ENCODE results near the gene COPS3.

The COPS3 gene

DNA sequence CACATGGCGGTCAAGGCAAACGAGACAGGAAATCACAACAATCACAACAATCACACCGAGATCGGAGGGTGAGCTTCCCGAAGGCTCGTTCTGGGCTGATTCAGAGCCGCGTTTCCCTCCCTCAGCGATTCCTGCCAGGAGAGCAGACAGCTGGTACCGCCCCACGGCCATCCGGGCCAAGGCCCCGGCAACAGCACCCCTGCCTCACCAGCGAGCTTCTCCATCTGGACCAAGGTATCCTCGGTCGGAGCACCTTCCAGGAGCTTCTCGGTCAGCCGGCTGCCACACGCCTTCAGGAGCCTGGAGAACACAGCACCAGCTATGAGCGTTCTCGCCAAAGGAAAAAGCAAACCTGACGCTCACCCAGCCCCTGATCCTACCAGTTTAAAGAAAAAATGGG is 59.7 kb downstream of the COPS3 start:
- in situ Hi-C loops (cut with MboI; ENCODE audit: low sequenced_read_pairs) = no loop called here

DNA sequence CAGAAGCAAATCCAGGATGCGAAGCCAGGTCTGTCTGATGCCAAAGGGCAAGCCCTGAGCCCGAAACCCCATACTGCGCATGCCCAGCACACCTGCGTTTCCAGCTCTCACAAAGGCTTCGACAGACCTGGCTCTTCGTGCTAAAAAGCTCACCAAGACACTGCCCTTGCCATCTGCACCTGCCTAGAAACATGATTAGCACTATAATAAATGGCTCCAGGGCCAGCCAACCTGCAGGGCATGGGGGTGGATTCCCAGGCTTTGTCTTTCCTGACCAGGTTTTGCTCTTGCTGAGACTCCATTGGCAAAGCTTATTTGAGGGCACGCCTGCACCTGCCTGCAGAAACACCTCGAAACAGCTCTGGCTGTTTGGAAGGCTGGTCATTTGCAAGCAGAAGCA is 60.5 kb downstream of the COPS3 start:
- in situ Hi-C loops (cut with MboI; ENCODE audit: low sequenced_read_pairs) = no loop called here

DNA sequence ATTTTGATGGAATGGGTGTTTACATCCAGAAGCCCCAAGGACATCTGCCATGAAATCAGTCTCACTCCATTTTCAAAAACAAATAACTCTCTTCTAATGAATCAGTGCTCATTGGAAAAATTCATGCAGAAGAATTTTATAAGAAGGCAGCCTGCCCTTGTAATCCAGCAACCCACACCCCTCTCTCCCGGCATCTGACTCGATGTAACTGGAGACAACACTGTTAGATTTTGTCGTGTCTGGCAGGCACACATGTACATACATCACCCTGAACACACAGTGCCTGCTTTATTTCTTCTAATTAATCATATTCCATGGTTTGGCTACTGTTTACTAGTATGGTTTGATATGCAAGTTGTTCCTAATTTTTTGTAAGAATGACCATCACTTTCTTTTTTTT is 63.1 kb downstream of the COPS3 start:
- in situ Hi-C loops (cut with MboI; ENCODE audit: low sequenced_read_pairs) = no loop called here

- in situ Hi-C loops (cut with MboI; ENCODE audit: low sequenced_read_pairs) = no loop called here
These were observed 64.3 kb downstream of the COPS3 start for GRCh38 chr17:17216776-17217175.

DNA sequence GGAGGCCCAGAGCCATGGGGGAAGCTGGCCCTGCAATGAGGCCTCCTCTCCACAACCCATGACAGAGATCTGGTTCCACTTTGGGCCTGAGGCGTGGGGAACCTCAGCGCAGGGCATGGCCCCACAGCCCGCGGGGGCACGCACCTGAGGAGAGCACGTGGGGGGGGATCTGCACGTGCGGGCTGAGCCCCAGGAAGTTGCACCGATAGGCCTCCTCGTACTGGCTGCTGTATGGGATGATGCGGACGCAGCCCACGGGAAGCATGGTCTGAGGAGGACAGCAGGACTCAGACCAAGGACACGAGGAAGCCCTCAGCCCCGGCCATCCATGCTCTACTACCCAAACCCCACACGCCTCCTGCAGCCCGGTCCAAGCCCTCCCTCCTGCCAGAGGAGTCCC is 64.8 kb downstream of the COPS3 start:
- in situ Hi-C loops (cut with MboI; ENCODE audit: low sequenced_read_pairs) = no loop called here

- in situ Hi-C loops (cut with MboI; ENCODE audit: low sequenced_read_pairs) = no loop called here
These were observed 65.5 kb downstream of the COPS3 start for GRCh38 chr17:17215575-17215974.

GRCh38 chr17:17214646-17215436 is 66.2 kb downstream of the COPS3 start:
- in situ Hi-C loops (cut with MboI; ENCODE audit: low sequenced_read_pairs) = no loop called here

DNA sequence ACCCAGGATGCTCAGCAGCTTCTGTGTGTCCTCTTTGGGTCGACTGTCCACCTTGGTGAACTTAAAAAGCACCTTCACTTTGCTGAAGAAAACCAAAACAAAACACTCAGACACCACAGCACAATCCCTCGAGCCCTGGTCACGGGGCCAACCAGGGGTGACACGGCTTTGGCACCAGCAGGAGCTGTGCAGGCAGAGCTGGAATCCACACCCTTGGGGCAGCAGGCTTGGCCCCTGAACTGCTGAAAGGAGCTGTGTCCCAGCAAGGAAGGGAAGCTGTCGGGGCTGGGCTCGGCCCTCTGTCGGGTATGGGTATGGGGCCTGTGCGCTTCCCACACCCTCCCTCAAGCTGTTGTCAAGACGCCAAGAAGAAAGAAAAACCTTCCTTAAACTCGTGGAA is 67.3 kb downstream of the COPS3 start:
- in situ Hi-C loops (cut with MboI; ENCODE audit: low sequenced_read_pairs) = no loop called here

DNA sequence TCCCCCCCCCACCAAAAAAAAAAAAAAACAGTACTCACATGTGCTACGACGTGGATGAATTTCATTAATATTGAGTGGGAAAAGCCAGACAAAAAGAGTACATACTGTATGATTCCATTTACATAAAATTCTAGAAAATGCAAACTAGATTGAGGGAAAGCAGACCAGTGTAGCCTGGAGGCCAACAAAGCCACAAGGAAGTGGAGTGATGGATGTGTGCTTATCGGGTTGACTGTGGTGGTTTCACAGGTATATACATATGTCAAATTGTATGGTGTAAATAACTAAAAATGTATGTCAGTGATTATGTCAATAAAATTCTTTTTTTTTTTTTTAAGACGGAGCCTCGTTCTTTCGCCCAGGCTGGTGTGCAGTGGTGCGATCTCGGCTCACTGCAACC is 73.0 kb downstream of the COPS3 start:
- in situ Hi-C loops (cut with MboI; ENCODE audit: low sequenced_read_pairs) = no loop called here

GRCh38 chr17:17206913-17207335 is 74.1 kb downstream of the COPS3 start:
- in situ Hi-C loops (cut with MboI; ENCODE audit: low sequenced_read_pairs) = no loop called here

DNA sequence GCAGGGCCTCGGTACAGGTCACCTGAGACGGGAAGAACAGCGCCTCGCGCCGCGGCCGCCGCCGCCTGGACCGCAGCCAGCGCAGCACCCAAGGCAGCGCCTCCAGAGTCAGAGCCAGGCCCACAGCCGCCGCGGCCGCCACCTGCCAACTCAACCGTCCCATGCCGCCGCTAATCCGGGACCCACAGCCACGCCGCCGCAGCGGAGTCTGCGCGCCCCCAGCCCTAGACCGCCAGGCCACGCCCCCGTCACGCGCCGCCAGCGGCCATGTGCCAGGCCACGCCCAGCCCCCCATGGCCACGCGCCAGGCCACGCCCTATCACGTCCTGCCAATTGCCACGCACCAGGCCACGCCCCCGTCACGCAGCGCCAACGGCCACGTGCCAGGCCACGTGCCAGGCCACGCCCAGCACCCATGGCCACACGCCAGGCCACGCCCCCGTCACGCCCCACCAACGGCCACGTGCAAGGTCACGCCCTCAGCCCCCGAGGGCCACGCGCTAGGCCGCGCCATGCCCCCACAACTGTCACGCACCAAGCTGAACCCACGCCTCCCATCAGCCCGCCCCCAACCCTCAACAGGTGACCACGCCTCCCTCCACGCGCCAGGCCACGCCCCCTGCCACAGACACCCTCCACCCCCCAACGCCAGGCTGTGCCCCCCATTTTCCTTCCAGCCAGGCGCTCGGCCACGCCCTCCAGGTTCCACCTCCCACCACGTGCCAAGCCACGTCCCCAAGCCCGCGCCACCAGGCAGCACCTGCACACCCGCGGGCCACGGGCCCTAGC is 74.7 kb downstream of the COPS3 start, which contains the start of gene PLD6:
Gene PLD6, minus strand, starts transcription at position 210 of the 789 bp plus-strand sequence. Its CDS starts 47 bp downstream, at position 163.
- in situ Hi-C loops (cut with MboI; ENCODE audit: low sequenced_read_pairs) = no loop called here

DNA sequence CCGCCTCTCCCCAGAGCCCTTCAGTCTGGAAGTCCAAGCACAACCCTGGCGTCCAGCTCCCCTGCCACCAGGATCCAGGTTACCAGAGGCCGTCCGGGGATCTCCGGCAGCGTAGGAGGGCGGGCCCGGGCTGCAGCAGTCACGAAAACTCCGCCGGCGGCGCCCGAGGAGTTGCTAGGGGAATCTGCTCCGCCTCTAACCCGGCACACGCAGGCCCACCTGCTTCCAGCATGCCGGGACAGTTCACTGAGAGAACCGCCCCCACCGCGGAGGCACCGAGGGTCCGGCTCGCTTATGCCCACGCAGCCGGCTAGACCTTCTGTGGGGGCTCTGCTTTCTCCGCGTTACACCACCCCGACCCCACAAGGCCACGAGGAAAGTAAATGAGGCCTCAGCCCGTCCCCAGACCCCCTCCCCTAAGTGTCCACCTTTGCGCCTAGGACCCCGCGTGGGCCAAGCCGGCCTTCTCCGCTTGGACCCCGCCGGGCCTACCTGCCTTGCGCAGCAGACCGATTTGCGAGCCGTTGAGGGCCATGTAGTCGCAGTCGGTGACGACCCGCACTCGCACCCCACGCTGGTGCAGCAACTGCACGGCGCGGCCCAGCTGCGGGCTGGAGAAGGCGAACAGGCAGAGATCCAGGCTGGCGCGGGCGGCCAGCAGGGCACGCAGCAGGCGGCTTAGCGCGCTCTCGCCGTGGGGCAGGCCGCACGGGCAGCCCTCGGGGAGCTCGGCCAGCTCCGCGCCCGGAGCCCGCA is 75.5 kb downstream of the COPS3 start:
- in situ Hi-C loops (cut with MboI; ENCODE audit: low sequenced_read_pairs) = no loop called here

- in situ Hi-C loops (cut with MboI; ENCODE audit: low sequenced_read_pairs) = no loop called here
These were observed 76.3 kb downstream of the COPS3 start for GRCh38 chr17:17204635-17205231.

- in situ Hi-C loops (cut with MboI; ENCODE audit: low sequenced_read_pairs) = no loop called here
These were observed 76.9 kb downstream of the COPS3 start for GRCh38 chr17:17204041-17204591.

- in situ Hi-C loops (cut with MboI; ENCODE audit: low sequenced_read_pairs) = no loop called here
These were observed 77.8 kb downstream of the COPS3 start for GRCh38 chr17:17203173-17203730.

DNA sequence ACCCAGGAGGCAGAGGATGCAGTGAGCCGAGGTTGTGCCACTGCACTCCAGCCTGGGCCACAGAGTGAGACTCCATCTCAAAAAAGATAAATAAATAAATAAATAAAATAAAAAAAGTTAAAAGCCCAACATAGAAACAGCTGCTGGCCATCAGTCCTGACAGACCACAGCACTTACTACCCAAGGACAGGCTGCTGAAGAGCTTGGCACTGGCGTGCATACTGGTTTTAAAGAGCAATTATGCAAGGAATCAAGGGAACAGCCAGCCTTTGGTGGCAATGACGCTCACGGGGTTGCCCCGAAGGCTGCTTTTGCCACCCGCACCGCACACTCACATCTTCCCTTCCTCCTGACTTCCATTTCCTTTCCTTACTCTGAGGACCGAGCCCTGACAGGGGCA is 79.1 kb downstream of the COPS3 start:
- in situ Hi-C loops (cut with MboI; ENCODE audit: low sequenced_read_pairs) = no loop called here

DNA sequence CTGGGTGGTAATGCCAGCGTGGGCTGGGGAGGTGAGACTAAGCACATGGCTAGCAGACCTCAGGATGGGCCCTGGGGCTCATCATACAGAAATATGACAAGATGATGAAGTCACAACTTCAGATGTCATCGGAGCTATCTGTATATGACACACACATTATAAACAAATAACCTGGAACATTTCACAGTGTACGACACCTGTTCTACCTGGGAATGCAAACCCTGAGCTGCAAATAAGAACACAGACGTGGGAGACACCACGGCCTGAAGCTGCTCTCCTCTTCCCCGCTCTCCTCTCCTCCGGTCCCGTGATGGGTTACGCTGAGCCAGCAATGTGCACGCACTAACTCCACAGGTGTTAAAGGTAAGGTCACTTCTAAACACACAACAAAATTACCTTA is 79.8 kb downstream of the COPS3 start:
- in situ Hi-C loops (cut with MboI; ENCODE audit: low sequenced_read_pairs) = no loop called here

GRCh38 chr17:17200831-17201230 is 80.2 kb downstream of the COPS3 start:
- in situ Hi-C loops (cut with MboI; ENCODE audit: low sequenced_read_pairs) = no loop called here

GRCh38 chr17:17200311-17200710 is 80.7 kb downstream of the COPS3 start:
- in situ Hi-C loops (cut with MboI; ENCODE audit: low sequenced_read_pairs) = no loop called here

GRCh38 chr17:17198281-17198680 is 82.8 kb downstream of the COPS3 start:
- in situ Hi-C loops (cut with MboI; ENCODE audit: low sequenced_read_pairs) = no loop called here

Measured in HL-60/S4 (cell line).